ENCODE data around the gene GLDC. TPM values are rescaled to one million over a fixed set of nuclear protein-coding genes. Genes with fewer than 3 reads are reported as not detected.

The GLDC gene
- total RNA-seq, 1 donor from 2014 or later: 0.25 TPM

DNA sequence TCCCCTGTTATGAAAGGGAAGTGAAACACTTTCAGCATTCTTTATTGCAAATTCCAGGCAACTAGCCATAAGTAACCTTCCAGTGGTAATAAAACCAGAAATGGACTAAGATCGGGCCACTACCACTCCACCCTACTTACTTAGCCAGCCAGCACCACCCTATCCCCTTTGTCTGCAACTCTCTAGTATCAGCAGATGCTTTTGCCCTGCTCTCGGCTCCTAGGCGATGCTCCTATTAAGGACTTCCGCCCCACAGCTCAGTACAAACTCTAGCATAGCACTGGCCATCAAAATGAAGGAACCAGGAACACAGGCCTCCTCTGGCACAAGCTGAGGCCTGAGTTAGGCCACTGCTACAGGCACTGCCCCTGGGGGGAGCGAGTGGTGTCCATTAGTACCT lies 81.2 kb downstream of the GLDC start:
- DNase-seq (ENCODE audit: low spot score): no peak
- Mint-ChIP-seq H3K27me3 (ENCODE audit: low read depth) (no peaks in the 10 kb centered on the region), H3K4me1 (ENCODE audit: low read depth) (peaks cover 77% of the 10 kb centered on the region), H3K9me3 (ENCODE audit: low read depth) (no peaks in the 10 kb centered on the region), H3K27ac (ENCODE audit: unreplicated experiment) (peak overlapping the region; percentile 98), H3K4me3 (ENCODE audit: unreplicated experiment) (no peak overlapping the region), H3K36me3 (ENCODE audit: low read depth) (no peaks in the 10 kb centered on the region)
- TF ChIP-seq, protein P1, sequence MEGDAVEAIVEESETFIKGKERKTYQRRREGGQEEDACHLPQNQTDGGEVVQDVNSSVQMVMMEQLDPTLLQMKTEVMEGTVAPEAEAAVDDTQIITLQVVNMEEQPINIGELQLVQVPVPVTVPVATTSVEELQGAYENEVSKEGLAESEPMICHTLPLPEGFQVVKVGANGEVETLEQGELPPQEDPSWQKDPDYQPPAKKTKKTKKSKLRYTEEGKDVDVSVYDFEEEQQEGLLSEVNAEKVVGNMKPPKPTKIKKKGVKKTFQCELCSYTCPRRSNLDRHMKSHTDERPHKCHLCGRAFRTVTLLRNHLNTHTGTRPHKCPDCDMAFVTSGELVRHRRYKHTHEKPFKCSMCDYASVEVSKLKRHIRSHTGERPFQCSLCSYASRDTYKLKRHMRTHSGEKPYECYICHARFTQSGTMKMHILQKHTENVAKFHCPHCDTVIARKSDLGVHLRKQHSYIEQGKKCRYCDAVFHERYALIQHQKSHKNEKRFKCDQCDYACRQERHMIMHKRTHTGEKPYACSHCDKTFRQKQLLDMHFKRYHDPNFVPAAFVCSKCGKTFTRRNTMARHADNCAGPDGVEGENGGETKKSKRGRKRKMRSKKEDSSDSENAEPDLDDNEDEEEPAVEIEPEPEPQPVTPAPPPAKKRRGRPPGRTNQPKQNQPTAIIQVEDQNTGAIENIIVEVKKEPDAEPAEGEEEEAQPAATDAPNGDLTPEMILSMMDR (IDR thresholded peaks at IDR 0.05): no peak

GRCh38 chr9:6562871-6563430 lies 82.6 kb downstream of the GLDC start:
- Mint-ChIP-seq H3K36me3 (ENCODE audit: low read depth) (no peaks in the 10 kb centered on the region), H3K4me3 (ENCODE audit: unreplicated experiment) (peak overlapping the region; percentile 14), H3K9me3 (ENCODE audit: low read depth) (no peaks in the 10 kb centered on the region), H3K27ac (ENCODE audit: unreplicated experiment) (peak overlapping the region; percentile 80), H3K27me3 (ENCODE audit: low read depth) (no peaks in the 10 kb centered on the region), H3K4me1 (ENCODE audit: low read depth) (peaks cover 75% of the 10 kb centered on the region)
- DNase-seq (ENCODE audit: low spot score): no peak
- TF ChIP-seq, protein P1 (IDR thresholded peaks at IDR 0.05): no peak

GRCh38 chr9:6562201-6562600 lies 83.3 kb downstream of the GLDC start:
- Mint-ChIP-seq H3K27ac (ENCODE audit: unreplicated experiment) (no peak overlapping the region), H3K4me3 (ENCODE audit: unreplicated experiment) (no peak overlapping the region), H3K4me1 (ENCODE audit: low read depth) (peaks cover 69% of the 10 kb centered on the region), H3K9me3 (ENCODE audit: low read depth) (no peaks in the 10 kb centered on the region), H3K36me3 (ENCODE audit: low read depth) (no peaks in the 10 kb centered on the region), H3K27me3 (ENCODE audit: low read depth) (no peaks in the 10 kb centered on the region)
- DNase-seq (ENCODE audit: low spot score): no peak
- TF ChIP-seq, protein P1 (IDR thresholded peaks at IDR 0.05): no peak

- no peak for DNase-seq (ENCODE audit: low spot score)
- Mint-ChIP-seq H3K9me3 (ENCODE audit: low read depth) (no peaks in the 10 kb centered on the region), H3K36me3 (ENCODE audit: low read depth) (no peaks in the 10 kb centered on the region), H3K4me3 (ENCODE audit: unreplicated experiment) (no peak overlapping the region), H3K4me1 (ENCODE audit: low read depth) (peaks cover 39% of the 10 kb centered on the region), H3K27ac (ENCODE audit: unreplicated experiment) (no peak overlapping the region), H3K27me3 (ENCODE audit: low read depth) (no peaks in the 10 kb centered on the region)
- TF ChIP-seq, protein P1 (IDR thresholded peaks at IDR 0.05): no peak
Observed at GRCh38 chr9:6557883-6558616, 87.5 kb downstream of the GLDC start.

DNA sequence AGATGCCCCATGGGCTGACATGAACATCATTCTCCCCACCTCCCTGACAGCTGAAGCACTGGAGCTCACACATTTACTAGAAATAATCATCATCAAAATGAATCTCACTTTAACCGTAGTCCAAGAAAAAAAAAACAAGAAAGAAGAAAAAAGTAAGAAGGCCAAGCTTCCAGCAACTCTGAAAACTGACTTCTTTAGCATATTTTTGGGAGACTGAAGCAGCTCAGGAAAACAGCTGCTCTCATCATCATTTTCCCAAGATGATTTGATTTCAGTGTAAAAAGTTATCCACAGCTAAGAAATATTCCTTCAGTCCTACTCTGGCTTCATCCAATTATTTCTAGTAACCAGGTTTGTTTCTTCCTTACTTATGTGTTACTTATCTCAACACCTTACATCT lies 91.7 kb downstream of the GLDC start:
- Mint-ChIP-seq H3K4me3 (ENCODE audit: unreplicated experiment) (no peak overlapping the region), H3K9me3 (ENCODE audit: low read depth) (no peaks in the 10 kb centered on the region), H3K4me1 (ENCODE audit: low read depth) (peaks cover 35% of the 10 kb centered on the region), H3K27ac (ENCODE audit: unreplicated experiment) (peak overlapping the region; percentile 0), H3K36me3 (ENCODE audit: low read depth) (no peaks in the 10 kb centered on the region), H3K27me3 (ENCODE audit: low read depth) (no peaks in the 10 kb centered on the region)
- TF ChIP-seq, protein P1 (IDR thresholded peaks at IDR 0.05): no peak
- no peak for DNase-seq (ENCODE audit: low spot score)

Data from chondrocyte (in vitro differentiated cells).